HS-27A (cell line): ENCODE measurements around the gene QSOX1.

Source experiments
- DNase-seq: peaks from one replicate; pipeline ENCODE4 v3.0.0-alpha.2; 2012; ENCODE audit warnings: low read depth, missing footprints

The QSOX1 gene

GRCh38 chr1:180170546-180171151 is 16.0 kb downstream of the QSOX1 start:
- no peak for DNase-seq

GRCh38 chr1:180171691-180172090 is 17.0 kb downstream of the QSOX1 start:
- no peak for DNase-seq

- DNase-seq = no peak
Measured at GRCh38 chr1:180173451-180173850, 18.8 kb downstream of the QSOX1 start.

GRCh38 chr1:180173952-180174351 is 19.3 kb downstream of the QSOX1 start:
- no peak for DNase-seq

- no peak for DNase-seq
Measured at GRCh38 chr1:180175291-180175690, 20.6 kb downstream of the QSOX1 start.

DNA sequence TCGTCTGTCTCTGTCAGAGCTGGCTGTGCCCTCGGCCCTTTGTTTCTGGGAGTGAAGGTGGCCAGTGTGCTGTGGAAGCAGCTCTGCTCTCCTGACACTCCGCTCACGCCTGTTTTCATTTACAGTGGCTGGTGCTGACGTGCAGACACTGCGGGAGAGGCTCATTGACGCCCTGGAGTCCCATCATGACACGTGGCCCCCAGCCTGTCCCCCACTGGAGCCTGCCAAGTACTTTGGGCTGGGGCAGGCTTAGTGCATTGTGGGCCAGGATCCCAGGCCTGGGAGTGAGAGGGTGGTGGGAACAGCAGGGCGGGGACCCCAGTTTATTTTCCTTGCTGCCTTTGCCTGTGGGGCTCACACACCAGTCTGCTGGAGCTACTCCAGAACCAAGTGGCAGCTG is 21.1 kb downstream of the QSOX1 start:
- no peak for DNase-seq

DNA sequence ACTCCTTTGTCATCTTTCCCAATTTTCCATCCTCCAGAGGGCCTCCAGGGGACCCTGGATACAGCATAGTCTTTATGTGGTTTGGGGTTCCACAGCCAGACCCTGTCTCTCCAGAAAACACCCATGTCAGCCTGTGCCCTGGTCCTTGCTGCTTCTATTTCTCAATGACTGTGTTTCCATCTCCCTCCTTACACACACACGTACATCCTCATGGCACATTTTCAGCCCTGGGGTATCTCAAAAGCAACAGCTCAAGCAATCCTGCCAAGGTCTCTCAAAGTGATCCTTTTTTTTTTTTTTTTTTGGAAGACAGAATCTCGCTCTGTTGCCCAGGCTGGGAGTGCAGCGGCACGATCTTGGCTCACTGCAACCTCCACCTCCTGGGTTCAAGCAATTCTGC is 22.3 kb downstream of the QSOX1 start:
- no peak for DNase-seq

DNA sequence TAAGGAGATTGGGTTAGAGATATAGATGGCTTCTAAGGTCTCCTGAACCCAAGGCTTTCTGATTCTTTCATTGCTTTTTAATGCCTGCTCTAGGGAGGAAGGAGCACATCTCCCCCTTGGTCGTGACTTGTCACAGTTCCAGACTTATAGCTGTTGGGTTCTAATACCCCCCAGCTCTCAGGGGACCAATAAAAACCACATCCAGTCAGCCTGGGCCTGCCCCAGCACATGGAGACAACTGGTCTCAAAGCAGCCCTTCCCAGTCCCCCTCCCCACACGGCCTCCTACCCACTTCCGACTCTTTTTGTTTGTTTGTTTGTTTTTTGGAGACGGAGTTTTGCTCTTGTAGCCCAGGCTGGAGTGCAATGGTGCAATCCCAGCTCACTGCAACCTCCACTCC is 23.3 kb downstream of the QSOX1 start:
- DNase-seq = no peak

- DNase-seq = no peak
Measured at GRCh38 chr1:180178511-180179161, 24.0 kb downstream of the QSOX1 start.

- no peak for DNase-seq
Measured at GRCh38 chr1:180179162-180179957, 24.7 kb downstream of the QSOX1 start.

GRCh38 chr1:180181048-180181447 is 26.4 kb downstream of the QSOX1 start:
- DNase-seq = no peak

DNA sequence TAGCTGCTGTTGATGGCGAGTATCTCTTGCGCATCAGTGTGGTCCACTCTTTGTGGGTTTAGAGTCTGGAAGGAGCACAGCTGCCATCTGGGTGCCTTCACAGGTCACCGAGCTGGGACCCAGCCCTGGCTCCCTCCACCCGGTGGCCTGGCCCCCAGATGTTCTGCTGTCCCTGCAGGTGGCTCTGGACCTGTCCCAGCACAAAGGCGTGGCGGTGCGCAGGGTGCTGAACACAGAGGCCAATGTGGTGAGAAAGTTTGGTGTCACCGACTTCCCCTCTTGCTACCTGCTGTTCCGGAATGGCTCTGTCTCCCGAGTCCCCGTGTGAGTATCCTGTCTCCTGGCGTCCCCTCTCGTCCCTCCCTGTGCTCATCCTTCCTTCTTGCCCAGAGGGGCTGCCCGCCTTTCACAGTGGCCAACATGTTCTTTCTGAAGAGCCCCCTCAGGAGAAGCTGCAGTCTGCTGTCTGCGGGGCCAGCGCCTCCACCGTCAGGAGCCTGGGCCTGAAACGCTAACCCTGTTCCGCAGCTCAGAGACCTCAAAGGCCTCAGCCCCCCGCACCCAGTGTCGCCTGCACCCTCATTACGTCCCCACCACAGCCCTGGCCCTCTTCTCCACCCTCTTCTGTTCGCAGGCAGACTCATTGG is 27.4 kb downstream of the QSOX1 start:
- DNase-seq = no peak

DNA sequence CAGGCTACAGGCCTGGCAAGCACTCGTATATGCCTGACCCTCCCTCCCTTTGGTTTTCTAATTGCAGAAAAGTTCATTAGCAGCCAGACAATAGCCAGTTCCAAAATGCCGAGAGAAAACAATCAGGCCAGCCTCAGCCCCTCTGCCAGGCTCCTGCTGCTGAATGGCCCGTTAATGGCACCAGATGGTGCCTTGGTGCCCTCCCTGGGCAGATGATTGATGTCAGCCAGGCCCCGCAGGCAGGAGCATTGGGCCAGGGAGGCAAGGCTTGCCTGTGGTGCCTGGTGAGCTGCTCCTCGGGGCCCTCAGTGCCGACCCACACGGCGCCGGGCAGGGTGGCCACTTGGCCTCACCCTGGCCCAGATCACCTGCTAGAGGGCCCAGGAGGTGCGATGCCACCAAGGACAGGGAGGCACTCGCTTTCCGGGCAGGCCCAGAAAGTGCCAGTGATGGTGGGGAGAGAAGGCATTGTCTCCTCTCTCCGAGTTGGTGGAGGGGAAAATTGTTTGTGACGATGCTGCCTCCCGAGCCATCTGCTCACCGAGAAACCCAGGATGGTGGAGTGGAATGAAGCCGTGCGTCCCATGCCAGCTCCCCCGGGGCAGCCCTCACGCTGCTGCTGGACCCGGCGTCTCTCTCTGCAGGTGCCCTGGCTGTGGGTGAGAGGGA is 28.1 kb downstream of the QSOX1 start:
- no peak for DNase-seq

GRCh38 chr1:180183426-180183825 is 28.8 kb downstream of the QSOX1 start:
- no peak for DNase-seq

GRCh38 chr1:180184041-180184440 is 29.4 kb downstream of the QSOX1 start:
- no peak for DNase-seq

GRCh38 chr1:180185281-180185680 is 30.6 kb downstream of the QSOX1 start:
- no peak for DNase-seq

DNA sequence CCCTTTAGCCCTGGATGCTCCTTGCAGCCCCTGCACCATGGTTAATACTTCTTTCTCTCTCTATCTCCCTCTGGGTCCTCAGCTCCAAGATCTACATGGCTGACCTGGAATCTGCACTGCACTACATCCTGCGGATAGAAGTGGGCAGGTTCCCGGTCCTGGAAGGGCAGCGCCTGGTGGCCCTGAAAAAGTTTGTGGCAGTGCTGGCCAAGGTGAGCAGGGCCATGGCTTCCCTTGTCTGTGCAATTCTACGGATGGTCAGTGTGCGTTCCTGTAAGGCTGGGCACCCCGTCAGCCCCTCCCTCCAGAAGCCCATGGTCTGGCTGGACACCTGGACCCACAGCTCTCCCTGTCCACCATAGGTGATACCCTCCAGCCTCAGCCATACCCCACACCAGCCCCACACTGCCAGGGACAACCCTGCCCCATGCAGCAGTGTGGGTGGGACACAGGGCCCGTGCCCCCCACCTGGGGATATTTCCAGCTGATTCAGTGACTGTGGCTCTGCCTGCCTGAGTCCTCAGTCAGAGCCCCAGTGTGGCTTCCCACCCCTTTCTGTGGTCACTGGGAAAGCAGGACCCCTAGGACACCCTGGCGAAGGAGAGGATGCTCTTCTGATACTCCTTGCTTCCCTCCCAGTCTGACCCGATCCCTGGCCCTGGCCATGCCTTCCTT is 31.4 kb downstream of the QSOX1 start:
- DNase-seq = no peak

- DNase-seq = no peak
Measured at GRCh38 chr1:180186831-180187230, 32.2 kb downstream of the QSOX1 start.

GRCh38 chr1:180187626-180188025 is 33.0 kb downstream of the QSOX1 start:
- DNase-seq = no peak

DNA sequence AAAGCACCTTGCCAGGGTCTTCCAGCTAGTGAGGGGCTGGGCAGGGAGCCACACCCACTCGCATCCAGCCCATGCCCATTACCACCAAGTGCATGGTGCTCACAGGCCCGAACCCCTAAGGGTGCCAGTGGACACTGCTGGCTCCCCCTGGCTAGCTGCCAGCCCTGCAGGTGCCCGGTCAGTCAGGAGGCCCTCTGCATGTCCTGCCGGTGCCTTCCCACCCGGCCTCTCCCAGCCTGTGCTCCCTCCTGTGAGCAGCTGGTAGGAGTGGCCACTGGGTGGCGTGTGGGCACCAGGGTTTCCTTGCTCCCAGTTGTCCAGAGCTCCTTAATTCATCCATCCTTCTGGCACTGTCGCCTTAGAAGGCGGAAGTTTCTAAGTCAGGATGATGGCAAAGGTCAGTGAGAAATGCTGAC is 33.4 kb downstream of the QSOX1 start:
- no peak for DNase-seq

DNA sequence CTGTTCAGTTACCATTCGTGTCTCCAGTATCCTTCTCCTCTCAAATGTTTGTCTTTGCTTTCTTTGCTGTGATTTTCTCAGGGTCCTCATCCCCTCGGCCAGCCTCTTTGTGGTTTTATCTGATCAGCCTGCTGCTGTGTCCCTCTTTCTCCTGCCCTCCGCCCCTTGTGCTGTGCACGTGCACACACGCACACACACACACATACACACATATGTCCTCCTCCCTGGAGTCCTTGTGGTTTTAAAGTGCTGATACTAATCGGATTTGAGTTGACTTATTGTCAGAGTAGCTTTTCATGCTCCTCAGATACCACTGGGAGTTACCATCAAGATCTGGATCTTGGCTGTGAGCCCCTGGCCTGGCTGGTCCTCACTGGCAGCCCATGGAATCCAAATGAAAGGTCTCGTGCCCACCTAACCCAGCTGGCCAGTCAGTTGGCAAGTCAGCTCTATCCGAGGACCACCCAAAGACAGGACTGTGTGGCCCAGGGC is 34.1 kb downstream of the QSOX1 start:
- DNase-seq = no peak
